K562 (cell line): Measurements from ENCODE around the gene KIT.

Experiments
- CBFB ChIP-seq: sonication (generic); formaldehyde crosslinking; IDR thresholded peaks from 2 replicates; pipeline ENCODE4 v1.4.0; 2020; ENCODE audit warnings: mild to moderate bottlenecking, missing genetic modification reagents
- FOXA1 ChIP-seq: fragments of 450-650 bp; IDR thresholded peaks from 2 replicates; pipeline ENCODE4 v1.6.1; 2016; ENCODE audit warnings: mild to moderate bottlenecking, borderline replicate concordance
- HDAC2 ChIP-seq: fragments of 450-650 bp; IDR thresholded peaks from 2 replicates; pipeline ENCODE4 v1.6.1; 2016; ENCODE audit warnings: mild to moderate bottlenecking
- JUNB ChIP-seq: fragments of 450-650 bp; formaldehyde crosslinking; conservative IDR thresholded peaks from 2 replicates; pipeline ENCODE4 v1.4.0; 2020; ENCODE audit warnings: mild to moderate bottlenecking
- NCOA6 ChIP-seq: fragments of 450-650 bp; IDR thresholded peaks from 2 replicates; pipeline ENCODE4 v1.6.1; 2017; ENCODE audit warnings: mild to moderate bottlenecking
- NFE2L1 ChIP-seq: fragments of 450-650 bp; IDR thresholded peaks from 2 replicates; pipeline ENCODE4 v1.6.1; 2016; ENCODE audit warnings: missing genetic modification characterization, low read depth, mild to moderate bottlenecking, missing compliant biosample characterization, moderate library complexity, borderline replicate concordance
- RAD51 ChIP-seq: fragments of 450-650 bp; IDR thresholded peaks from 2 replicates; pipeline ENCODE4 v1.7.1; 2016; ENCODE audit warnings: low read depth, mild to moderate bottlenecking, borderline replicate concordance
- STAT5B ChIP-seq: fragments of 250-450 bp; sonication (Bioruptor Pico); IDR thresholded peaks from 2 replicates; pipeline ENCODE4 v1.8.0; 2021; ENCODE audit warnings: mild to moderate bottlenecking, inconsistent platforms
- TRIM28 ChIP-seq: fragments of 450-650 bp; IDR thresholded peaks from 2 replicates; pipeline ENCODE4 v1.6.1; 2017
- ZNF445 ChIP-seq: fragments of 250-450 bp; sonication (Bioruptor Pico); IDR thresholded peaks from 2 replicates; pipeline ENCODE4 v1.4.0; 2020; ENCODE audit warnings: low read depth, mild to moderate bottlenecking, moderate library complexity
- TF ChIP-seq, protein P1 (sequence below), 3 experiments: IDR thresholded peaks in 2 of 3; conservative IDR thresholded peaks in 1 of 3; 2 replicates each; pipeline ENCODE4 v1.5.1; 2011 to 2012; ENCODE audit warnings: low read length in 3 of 3, mild to moderate bottlenecking in 3 of 3, control low read depth in 2 of 3, improper control_type of control experiment in 1 of 3, inconsistent platforms in 1 of 3, low read depth in 1 of 3, mixed read lengths in 1 of 3, moderate library complexity in 1 of 3; ENCODE audit not compliant: insufficient read depth in 2 of 3
- TF ChIP-seq, protein P2 (sequence below): IDR thresholded peaks from 2 replicates; pipeline ENCODE4 v1.6.1; 2016; ENCODE audit warnings: missing genetic modification characterization, missing compliant biosample characterization
- TF ChIP-seq, protein P3 (sequence below), 2 experiments: fragments of 450-650 bp in 1 of 2; sonication (generic) in 1 of 2; formaldehyde crosslinking in 1 of 2; IDR thresholded peaks in 1 of 2; conservative IDR thresholded peaks in 1 of 2; 2 replicates each; pipeline versions ENCODE4 v1.6.1 to v1.8.1; 2016 to 2023; ENCODE audit warnings: mild to moderate bottlenecking in 2 of 2, moderate library complexity in 2 of 2, inconsistent platforms in 1 of 2, missing genetic modification reagents in 1 of 2

DNA sequence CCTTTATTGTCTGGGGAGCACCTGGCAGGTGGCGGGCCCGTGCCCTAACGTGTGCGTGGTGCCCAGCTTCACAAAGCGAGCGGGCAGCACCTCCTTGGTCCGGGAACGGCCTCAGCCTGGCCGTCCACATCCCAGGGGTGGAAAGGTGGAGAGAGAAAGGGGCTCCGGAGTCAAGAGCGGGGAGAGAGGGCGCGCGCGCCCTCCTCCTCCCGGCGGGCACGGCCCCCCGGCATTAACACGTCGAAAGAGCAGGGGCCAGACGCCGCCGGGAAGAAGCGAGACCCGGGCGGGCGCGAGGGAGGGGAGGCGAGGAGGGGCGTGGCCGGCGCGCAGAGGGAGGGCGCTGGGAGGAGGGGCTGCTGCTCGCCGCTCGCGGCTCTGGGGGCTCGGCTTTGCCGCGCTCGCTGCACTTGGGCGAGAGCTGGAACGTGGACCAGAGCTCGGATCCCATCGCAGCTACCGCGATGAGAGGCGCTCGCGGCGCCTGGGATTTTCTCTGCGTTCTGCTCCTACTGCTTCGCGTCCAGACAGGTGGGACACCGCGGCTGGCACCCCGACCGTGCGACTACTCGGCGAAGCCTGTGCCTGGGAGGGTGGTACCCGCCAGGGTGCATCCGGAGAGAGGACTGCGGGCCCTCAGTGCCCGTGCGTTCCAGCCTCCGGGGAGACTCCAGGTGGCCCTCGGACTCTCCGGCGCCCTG is at the start of gene KIT:
- TF ChIP-seq RAD51: no peak
- TF ChIP-seq, protein P1, sequence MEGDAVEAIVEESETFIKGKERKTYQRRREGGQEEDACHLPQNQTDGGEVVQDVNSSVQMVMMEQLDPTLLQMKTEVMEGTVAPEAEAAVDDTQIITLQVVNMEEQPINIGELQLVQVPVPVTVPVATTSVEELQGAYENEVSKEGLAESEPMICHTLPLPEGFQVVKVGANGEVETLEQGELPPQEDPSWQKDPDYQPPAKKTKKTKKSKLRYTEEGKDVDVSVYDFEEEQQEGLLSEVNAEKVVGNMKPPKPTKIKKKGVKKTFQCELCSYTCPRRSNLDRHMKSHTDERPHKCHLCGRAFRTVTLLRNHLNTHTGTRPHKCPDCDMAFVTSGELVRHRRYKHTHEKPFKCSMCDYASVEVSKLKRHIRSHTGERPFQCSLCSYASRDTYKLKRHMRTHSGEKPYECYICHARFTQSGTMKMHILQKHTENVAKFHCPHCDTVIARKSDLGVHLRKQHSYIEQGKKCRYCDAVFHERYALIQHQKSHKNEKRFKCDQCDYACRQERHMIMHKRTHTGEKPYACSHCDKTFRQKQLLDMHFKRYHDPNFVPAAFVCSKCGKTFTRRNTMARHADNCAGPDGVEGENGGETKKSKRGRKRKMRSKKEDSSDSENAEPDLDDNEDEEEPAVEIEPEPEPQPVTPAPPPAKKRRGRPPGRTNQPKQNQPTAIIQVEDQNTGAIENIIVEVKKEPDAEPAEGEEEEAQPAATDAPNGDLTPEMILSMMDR (IDR thresholded peaks at IDR 0.05 in 2 of 3, conservative IDR thresholded peaks at IDR 0.05 in 1 of 3; ENCODE audit: insufficient read depth in 2 of 3, low read depth in 1 of 3, low read length in 3 of 3): no peak
- TF ChIP-seq NFE2L1 (tag): no peak
- 0 out of 2 replicates have a peak, but pooled peaks have one; percentile 35 for TF ChIP-seq NCOA6
- TF ChIP-seq JUNB (CRISPR knock-in tag): no peak
- no peak for TF ChIP-seq FOXA1
- TF ChIP-seq, protein P2, sequence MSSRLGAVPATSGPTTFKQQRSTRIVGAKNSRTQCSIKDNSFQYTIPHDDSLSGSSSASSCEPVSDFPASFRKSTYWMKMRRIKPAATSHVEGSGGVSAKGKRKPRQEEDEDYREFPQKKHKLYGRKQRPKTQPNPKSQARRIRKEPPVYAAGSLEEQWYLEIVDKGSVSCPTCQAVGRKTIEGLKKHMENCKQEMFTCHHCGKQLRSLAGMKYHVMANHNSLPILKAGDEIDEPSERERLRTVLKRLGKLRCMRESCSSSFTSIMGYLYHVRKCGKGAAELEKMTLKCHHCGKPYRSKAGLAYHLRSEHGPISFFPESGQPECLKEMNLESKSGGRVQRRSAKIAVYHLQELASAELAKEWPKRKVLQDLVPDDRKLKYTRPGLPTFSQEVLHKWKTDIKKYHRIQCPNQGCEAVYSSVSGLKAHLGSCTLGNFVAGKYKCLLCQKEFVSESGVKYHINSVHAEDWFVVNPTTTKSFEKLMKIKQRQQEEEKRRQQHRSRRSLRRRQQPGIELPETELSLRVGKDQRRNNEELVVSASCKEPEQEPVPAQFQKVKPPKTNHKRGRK (tag): no peak
- TF ChIP-seq, protein P3, sequence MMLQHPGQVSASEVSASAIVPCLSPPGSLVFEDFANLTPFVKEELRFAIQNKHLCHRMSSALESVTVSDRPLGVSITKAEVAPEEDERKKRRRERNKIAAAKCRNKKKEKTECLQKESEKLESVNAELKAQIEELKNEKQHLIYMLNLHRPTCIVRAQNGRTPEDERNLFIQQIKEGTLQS (IDR thresholded peaks at IDR 0.05): no peak
- TF ChIP-seq, protein P3 (CRISPR knock-in tag; conservative IDR thresholded peaks at IDR 0.05): no peak
- no peak for TF ChIP-seq CBFB (CRISPR knock-in tag)
- TF ChIP-seq HDAC2: no peak
- TF ChIP-seq STAT5B (CRISPR knock-in tag): no peak
- TF ChIP-seq ZNF445 (CRISPR knock-in tag): no peak
- no peak for TF ChIP-seq TRIM28
